Renal cortex interstitium (tissue), 15 donors: ENCODE data around the gene MEX3A. TPM values are rescaled to one million over a fixed set of nuclear protein-coding genes. Genes with fewer than 3 reads are reported as not detected.
"Not testable (repeated sequence)": the region's sequence is repeated elsewhere in the genome, so short reads cannot be mapped to it uniquely, and the experiment has no call there.

ENCODE experiments used
- DNase-seq, 11 donors: peaks; one replicate each; pipeline ENCODE4 v3.0.0-alpha.2; 2013; ENCODE audit warnings: low read depth in 9 of 11, low spot score in 4 of 11; ENCODE audit errors: extremely low read depth in 1 of 11
- long read RNA-seq, 16 experiments: transcript quantifications; one replicate each; lab custom pipeline, GENCODE V29; 2026
- polyA plus RNA-seq, 3 donors: library from polyadenylated mRNA; unstranded; fragments of 120-200 nt; gene quantifications; one replicate each; pipeline ENCODE4 v1.2.1, GENCODE V29; 2013; ENCODE audit not compliant: insufficient read length in 3 of 3

MEX3A gene
- 10 to 100 TPM; 42.4 to 54.4 (median 48.0) TPM for polyA plus RNA-seq
- long read RNA-seq, donor 1, full-length matches to known transcripts = 11 of 11 reads
- long read RNA-seq, donor 1, partial matches to known transcripts = 0 of 11 reads
- long read RNA-seq, donor 1, other reads (novel, unspliced or antisense) = 0 of 11 reads
- long read RNA-seq, donor 2, full-length matches to known transcripts = 17 of 17 reads
- long read RNA-seq, donor 2, partial matches to known transcripts = 0 of 17 reads
- long read RNA-seq, donor 2, other reads (novel, unspliced or antisense) = 0 of 17 reads
- long read RNA-seq, donor 3, full-length matches to known transcripts = 17 of 17 reads
- long read RNA-seq, donor 3, partial matches to known transcripts = 0 of 17 reads
- long read RNA-seq, donor 3, other reads (novel, unspliced or antisense) = 0 of 17 reads
- long read RNA-seq, donor 4, full-length matches to known transcripts = 13 of 102 reads
- long read RNA-seq, donor 4, partial matches to known transcripts = 89 of 102 reads
- long read RNA-seq, donor 4, other reads (novel, unspliced or antisense) = 0 of 102 reads
- long read RNA-seq, donor 5 = 0 reads
- long read RNA-seq, donor 6, full-length matches to known transcripts = 28 of 67 reads
- long read RNA-seq, donor 6, partial matches to known transcripts = 39 of 67 reads
- long read RNA-seq, donor 6, other reads (novel, unspliced or antisense) = 0 of 67 reads
- long read RNA-seq, donor 7, full-length matches to known transcripts = 11 of 11 reads
- long read RNA-seq, donor 7, partial matches to known transcripts = 0 of 11 reads
- long read RNA-seq, donor 7, other reads (novel, unspliced or antisense) = 0 of 11 reads
- long read RNA-seq, donor 8, full-length matches to known transcripts = 28 of 28 reads
- long read RNA-seq, donor 8, partial matches to known transcripts = 0 of 28 reads
- long read RNA-seq, donor 8, other reads (novel, unspliced or antisense) = 0 of 28 reads
- long read RNA-seq, donor 9, full-length matches to known transcripts = 12 of 62 reads
- long read RNA-seq, donor 9, partial matches to known transcripts = 27 of 62 reads
- long read RNA-seq, donor 9, other reads (novel, unspliced or antisense) = 23 of 62 reads
- long read RNA-seq, donor 10, full-length matches to known transcripts = 17 of 17 reads
- long read RNA-seq, donor 10, partial matches to known transcripts = 0 of 17 reads
- long read RNA-seq, donor 10, other reads (novel, unspliced or antisense) = 0 of 17 reads
- long read RNA-seq, donor 11, full-length matches to known transcripts = 12 of 12 reads
- long read RNA-seq, donor 11, partial matches to known transcripts = 0 of 12 reads
- long read RNA-seq, donor 11, other reads (novel, unspliced or antisense) = 0 of 12 reads
- long read RNA-seq, donor 12, full-length matches to known transcripts = 6 of 6 reads
- long read RNA-seq, donor 12, partial matches to known transcripts = 0 of 6 reads
- long read RNA-seq, donor 12, other reads (novel, unspliced or antisense) = 0 of 6 reads
- long read RNA-seq, donor 13, full-length matches to known transcripts = 30 of 30 reads
- long read RNA-seq, donor 13, partial matches to known transcripts = 0 of 30 reads
- long read RNA-seq, donor 13, other reads (novel, unspliced or antisense) = 0 of 30 reads
- long read RNA-seq, donor 14, full-length matches to known transcripts = 11 of 70 reads
- long read RNA-seq, donor 14, partial matches to known transcripts = 59 of 70 reads
- long read RNA-seq, donor 14, other reads (novel, unspliced or antisense) = 0 of 70 reads
- long read RNA-seq, donor 15, full-length matches to known transcripts = 11 of 11 reads
- long read RNA-seq, donor 15, partial matches to known transcripts = 0 of 11 reads
- long read RNA-seq, donor 15, other reads (novel, unspliced or antisense) = 0 of 11 reads
- long read RNA-seq, donor 16, full-length matches to known transcripts = 47 of 246 reads
- long read RNA-seq, donor 16, partial matches to known transcripts = 199 of 246 reads
- long read RNA-seq, donor 16, other reads (novel, unspliced or antisense) = 0 of 246 reads

GRCh38 chr1:156082309-156083091 is at the start of gene MEX3A:
MEX3A (minus strand) TSS chr1:156082465; CDS start chr1:156081998, 467 bp downstream.
- peak in 9 of 11 donors; percentile 82 to 90 (median 86) for DNase-seq

GRCh38 chr1:156130578-156130942 is 48.3 kb upstream of the MEX3A start:
- no peak for DNase-seq

GRCh38 chr1:156129687-156130577 is 47.7 kb upstream of the MEX3A start:
- peak in 3 of 11 donors; percentile 80 to 83 (median 82) for DNase-seq

GRCh38 chr1:156128654-156129597 is 46.7 kb upstream of the MEX3A start:
- DNase-seq = no peak

GRCh38 chr1:156128308-156128653 is 46.0 kb upstream of the MEX3A start:
- DNase-seq = no peak

GRCh38 chr1:156126630-156127534 is 44.6 kb upstream of the MEX3A start:
- no peak for DNase-seq

- peak in 3 of 11 donors; percentile 75 to 81 (median 79) for DNase-seq
These were observed 43.9 kb upstream of the MEX3A start for GRCh38 chr1:156126043-156126629.

- not testable (repeated sequence) for DNase-seq
These were observed 43.3 kb upstream of the MEX3A start for GRCh38 chr1:156125544-156125943.

- no peak for DNase-seq
These were observed 42.6 kb upstream of the MEX3A start for GRCh38 chr1:156124557-156125483.

- DNase-seq = peak in 3 of 11 donors; percentile 78 to 87 (median 80)
These were observed 41.3 kb upstream of the MEX3A start for GRCh38 chr1:156123356-156124196.

GRCh38 chr1:156122519-156123355 is 40.5 kb upstream of the MEX3A start:
- DNase-seq = no peak
